Measurements from ENCODE around the gene TLK1.

The TLK1 gene

GRCh38 chr2:171004833-171005232, 155.9 kb downstream of the TLK1 start:
- Histone ChIP-seq H3K36me3 (ENCODE audit: insufficient read depth, low read length) (peaks cover 3% of the 10 kb centered on the region; the same call in 1 of the 2 replicates), H3K9me3 (ENCODE audit: control insufficient read depth, insufficient read depth, low read length) (no peaks in the 10 kb centered on the region), H3K9ac (ENCODE audit: low read depth, low read length) (no peak overlapping the region), H3K4me1 (ENCODE audit: insufficient read depth, low read length) (no peaks in the 10 kb centered on the region)

DNA sequence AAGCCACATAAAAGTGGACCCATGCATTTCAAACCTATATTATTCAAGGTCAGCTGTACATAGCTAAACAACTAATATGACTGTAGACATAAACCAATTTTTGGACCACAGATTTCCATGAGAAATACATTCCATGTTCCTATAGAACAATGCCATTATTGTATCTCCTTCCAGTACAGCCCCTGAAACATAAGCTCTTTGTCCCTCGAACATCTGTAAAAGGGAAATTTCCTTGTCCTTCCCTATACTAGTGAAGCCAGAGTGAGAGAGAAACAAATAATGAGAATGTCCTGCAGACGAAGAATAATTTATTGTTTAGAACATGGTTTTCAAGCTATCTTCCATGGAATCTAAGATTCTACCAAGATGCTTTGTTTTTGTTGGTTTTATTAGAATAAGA, 156.3 kb downstream of the TLK1 start:
- no peaks in the 10 kb centered on the region for H3K4me1 ChIP-seq (ENCODE audit: insufficient read depth, low read length)
- H3K36me3 ChIP-seq (ENCODE audit: insufficient read depth, low read length), result peaks cover 3% of the 10 kb centered on the region; the same call in 1 of the 2 replicates
- H3K9ac ChIP-seq (ENCODE audit: low read depth, low read length), result no peak overlapping the region
- H3K9me3 ChIP-seq (ENCODE audit: control insufficient read depth, insufficient read depth, low read length), result no peaks in the 10 kb centered on the region

GRCh38 chr2:170999654-171000053, 161.0 kb downstream of the TLK1 start:
- Histone ChIP-seq H3K9ac (ENCODE audit: low read depth, low read length) (no peak overlapping the region), H3K36me3 (ENCODE audit: insufficient read depth, low read length) (no peaks in the 10 kb centered on the region; the same call in 1 of the 2 replicates), H3K9me3 (ENCODE audit: control insufficient read depth, insufficient read depth, low read length) (no peaks in the 10 kb centered on the region)

DNA sequence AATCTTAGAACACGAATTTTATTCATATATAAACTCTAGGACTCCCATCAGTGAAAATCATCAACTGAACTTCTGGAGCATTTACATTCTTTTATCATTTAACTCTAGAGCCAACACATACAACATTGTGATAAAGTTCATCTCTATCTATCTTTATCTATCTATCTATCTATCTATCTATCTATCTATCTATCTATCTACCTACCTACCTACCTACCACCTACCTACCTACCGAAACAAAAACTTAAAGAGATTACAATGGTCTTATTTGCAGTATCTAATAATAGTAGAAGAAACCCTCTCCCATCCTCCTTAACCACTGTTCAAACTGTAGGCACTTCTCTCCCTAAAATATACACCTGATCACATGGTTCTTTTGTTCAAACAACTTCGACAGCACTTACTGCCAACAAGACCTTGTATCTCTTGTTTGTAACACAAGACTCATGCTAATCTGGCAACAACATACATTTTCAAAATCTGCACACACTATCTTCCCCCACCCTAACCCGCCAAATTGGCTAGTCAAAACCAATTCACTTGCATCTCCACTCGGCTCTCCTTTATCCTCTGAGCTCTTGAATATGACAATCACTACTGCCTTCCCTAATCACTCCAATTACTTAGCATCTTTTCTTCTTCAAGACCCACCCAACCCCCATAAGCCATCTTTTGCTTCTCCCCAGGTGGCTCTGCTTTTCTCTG, 162.6 kb downstream of the TLK1 start:
- Histone ChIP-seq H3K4me1 (ENCODE audit: insufficient read depth, low read length) (peaks cover 3% of the 10 kb centered on the region; the same call in 1 of the 2 replicates), H3K9ac (ENCODE audit: low read depth, low read length) (no peak overlapping the region), H3K36me3 (ENCODE audit: insufficient read depth, low read length) (no peaks in the 10 kb centered on the region; the same call in 1 of the 2 replicates), H3K9me3 (ENCODE audit: control insufficient read depth, insufficient read depth, low read length) (no peaks in the 10 kb centered on the region)

More at GRCh38 chr2:170999654-171000053, 161.0 kb downstream of the TLK1 start:
- H3K4me1 ChIP-seq (ENCODE audit: insufficient read depth, low read length), result peaks cover 3% of the 10 kb centered on the region; the same call in 1 of the 2 replicates

DNA sequence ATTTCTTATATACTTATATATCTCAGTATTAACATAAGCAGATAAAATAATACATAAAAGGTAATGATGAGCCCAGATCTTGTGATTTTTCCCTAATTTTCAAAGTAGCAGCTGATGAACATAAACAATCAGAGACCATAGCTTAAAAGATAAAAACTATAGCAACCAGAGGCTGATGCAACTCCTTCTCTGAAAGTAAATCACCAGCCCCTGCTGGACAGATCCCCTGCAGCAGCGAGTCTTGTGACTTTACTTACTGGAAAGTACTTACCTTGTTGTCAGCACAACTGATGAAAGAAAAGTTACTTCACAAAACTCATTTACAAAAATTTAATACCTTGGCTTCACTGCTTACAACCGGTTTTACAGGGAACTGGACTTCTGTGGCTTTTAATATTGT, 164.4 kb downstream of the TLK1 start:
- Histone ChIP-seq H3K9ac (ENCODE audit: low read depth, low read length) (no peak overlapping the region), H3K4me1 (ENCODE audit: insufficient read depth, low read length) (peaks cover 3% of the 10 kb centered on the region; the same call in 1 of the 2 replicates), H3K9me3 (ENCODE audit: control insufficient read depth, insufficient read depth, low read length) (no peaks in the 10 kb centered on the region), H3K36me3 (ENCODE audit: insufficient read depth, low read length) (no peaks in the 10 kb centered on the region; the same call in 1 of the 2 replicates)

DNA sequence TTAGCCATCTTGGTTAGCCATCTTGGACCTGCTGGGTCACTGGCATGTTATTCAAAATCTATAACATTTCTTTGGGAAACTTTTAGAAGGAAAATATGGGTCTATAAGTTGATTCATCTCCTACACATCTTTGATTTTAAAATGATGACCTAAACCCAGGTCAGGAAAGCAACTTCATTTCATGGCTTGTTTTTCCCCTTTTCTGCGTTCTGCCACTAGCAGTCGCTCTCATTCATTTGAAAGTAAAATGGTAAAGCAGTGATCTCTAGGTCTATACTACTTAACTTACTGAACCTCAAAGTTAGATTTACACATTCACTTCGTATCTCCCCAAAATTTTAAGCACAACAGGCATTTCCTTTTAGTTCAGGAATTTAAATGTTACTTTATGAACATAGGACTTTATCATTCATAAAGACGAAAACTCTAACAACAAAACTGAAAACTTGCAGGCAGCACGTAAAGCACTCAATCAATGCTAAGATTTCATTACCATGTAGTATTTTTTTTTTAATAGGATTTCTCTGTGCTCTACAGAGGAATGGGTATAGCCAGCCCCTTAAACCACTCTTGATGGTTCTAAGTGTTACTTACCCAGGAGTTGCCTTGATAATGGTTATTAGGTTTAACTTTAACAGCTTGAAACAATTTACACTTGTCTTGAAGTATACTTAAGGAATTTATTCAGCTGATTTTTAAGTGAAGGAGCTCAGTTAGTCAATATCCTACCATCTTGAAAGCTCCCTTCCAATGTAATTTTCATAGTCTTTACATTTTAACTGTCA, 169.1 kb downstream of the TLK1 start:
- no peaks in the 10 kb centered on the region for H3K36me3 ChIP-seq (ENCODE audit: insufficient read depth, low read length)
- no peak overlapping the region for H3K9ac ChIP-seq (ENCODE audit: low read depth, low read length)
- no peaks in the 10 kb centered on the region for H3K4me1 ChIP-seq (ENCODE audit: insufficient read depth, low read length)
- no peaks in the 10 kb centered on the region for H3K9me3 ChIP-seq (ENCODE audit: control insufficient read depth, insufficient read depth, low read length)

GRCh38 chr2:170986566-170987258, 174.0 kb downstream of the TLK1 start:
- no peaks in the 10 kb centered on the region for H3K9me3 ChIP-seq (ENCODE audit: control insufficient read depth, insufficient read depth, low read length)
- H3K4me1 ChIP-seq (ENCODE audit: insufficient read depth, low read length), result peaks cover 6% of the 10 kb centered on the region
- no peak overlapping the region for H3K9ac ChIP-seq (ENCODE audit: low read depth, low read length)
- H3K36me3 ChIP-seq (ENCODE audit: insufficient read depth, low read length), result no peaks in the 10 kb centered on the region

- Histone ChIP-seq H3K4me1 (ENCODE audit: insufficient read depth, low read length) (peaks cover 6% of the 10 kb centered on the region), H3K9me3 (ENCODE audit: control insufficient read depth, insufficient read depth, low read length) (no peaks in the 10 kb centered on the region), H3K36me3 (ENCODE audit: insufficient read depth, low read length) (no peaks in the 10 kb centered on the region), H3K9ac (ENCODE audit: low read depth, low read length) (no peak overlapping the region)
Measured at GRCh38 chr2:170985407-170985806, 175.3 kb downstream of the TLK1 start.

- H3K9ac ChIP-seq (ENCODE audit: low read depth, low read length), result no peak overlapping the region
- H3K4me1 ChIP-seq (ENCODE audit: insufficient read depth, low read length), result peaks cover 6% of the 10 kb centered on the region
- no peaks in the 10 kb centered on the region for H3K36me3 ChIP-seq (ENCODE audit: insufficient read depth, low read length)
- no peaks in the 10 kb centered on the region for H3K9me3 ChIP-seq (ENCODE audit: control insufficient read depth, insufficient read depth, low read length)
Measured at GRCh38 chr2:170984079-170984478, 176.6 kb downstream of the TLK1 start.

DNA sequence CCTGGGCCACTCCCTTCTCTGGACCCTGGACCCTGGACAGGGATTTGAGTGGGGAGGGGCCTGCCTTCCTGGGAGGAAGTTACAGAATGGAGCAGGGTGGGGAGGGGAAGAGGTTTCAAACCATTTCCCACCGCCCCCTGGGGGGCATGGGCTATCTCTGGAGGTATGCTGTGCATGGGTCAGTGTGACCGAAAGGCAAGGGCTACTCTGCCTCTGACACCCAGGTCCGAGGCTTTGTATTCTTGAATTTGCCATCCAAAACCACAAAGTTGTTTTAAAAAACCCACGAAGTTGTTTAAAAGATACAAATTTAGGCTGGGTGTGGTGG, 184.8 kb downstream of the TLK1 start:
- H3K9me3 ChIP-seq (ENCODE audit: control insufficient read depth, insufficient read depth, low read length), result no peaks in the 10 kb centered on the region
- H3K4me1 ChIP-seq (ENCODE audit: insufficient read depth, low read length), result peaks cover 5% of the 10 kb centered on the region; the same call in 1 of the 2 replicates
- no peaks in the 10 kb centered on the region for H3K36me3 ChIP-seq (ENCODE audit: insufficient read depth, low read length)
- H3K9ac ChIP-seq (ENCODE audit: low read depth, low read length), result no peak overlapping the region

GRCh38 chr2:170975127-170975942, 185.4 kb downstream of the TLK1 start:
- H3K4me1 ChIP-seq (ENCODE audit: insufficient read depth, low read length), result peaks cover 5% of the 10 kb centered on the region; the same call in 1 of the 2 replicates
- H3K9me3 ChIP-seq (ENCODE audit: control insufficient read depth, insufficient read depth, low read length), result no peaks in the 10 kb centered on the region
- no peaks in the 10 kb centered on the region for H3K36me3 ChIP-seq (ENCODE audit: insufficient read depth, low read length)
- no peak overlapping the region for H3K9ac ChIP-seq (ENCODE audit: low read depth, low read length)

GRCh38 chr2:170974304-170974993, 186.2 kb downstream of the TLK1 start:
- H3K4me1 ChIP-seq (ENCODE audit: insufficient read depth, low read length), result peaks cover 5% of the 10 kb centered on the region; the same call in 1 of the 2 replicates
- H3K9ac ChIP-seq (ENCODE audit: low read depth, low read length), result peak overlapping the region; percentile 69; the same call in 1 of the 2 replicates
- no peaks in the 10 kb centered on the region for H3K9me3 ChIP-seq (ENCODE audit: control insufficient read depth, insufficient read depth, low read length)

DNA sequence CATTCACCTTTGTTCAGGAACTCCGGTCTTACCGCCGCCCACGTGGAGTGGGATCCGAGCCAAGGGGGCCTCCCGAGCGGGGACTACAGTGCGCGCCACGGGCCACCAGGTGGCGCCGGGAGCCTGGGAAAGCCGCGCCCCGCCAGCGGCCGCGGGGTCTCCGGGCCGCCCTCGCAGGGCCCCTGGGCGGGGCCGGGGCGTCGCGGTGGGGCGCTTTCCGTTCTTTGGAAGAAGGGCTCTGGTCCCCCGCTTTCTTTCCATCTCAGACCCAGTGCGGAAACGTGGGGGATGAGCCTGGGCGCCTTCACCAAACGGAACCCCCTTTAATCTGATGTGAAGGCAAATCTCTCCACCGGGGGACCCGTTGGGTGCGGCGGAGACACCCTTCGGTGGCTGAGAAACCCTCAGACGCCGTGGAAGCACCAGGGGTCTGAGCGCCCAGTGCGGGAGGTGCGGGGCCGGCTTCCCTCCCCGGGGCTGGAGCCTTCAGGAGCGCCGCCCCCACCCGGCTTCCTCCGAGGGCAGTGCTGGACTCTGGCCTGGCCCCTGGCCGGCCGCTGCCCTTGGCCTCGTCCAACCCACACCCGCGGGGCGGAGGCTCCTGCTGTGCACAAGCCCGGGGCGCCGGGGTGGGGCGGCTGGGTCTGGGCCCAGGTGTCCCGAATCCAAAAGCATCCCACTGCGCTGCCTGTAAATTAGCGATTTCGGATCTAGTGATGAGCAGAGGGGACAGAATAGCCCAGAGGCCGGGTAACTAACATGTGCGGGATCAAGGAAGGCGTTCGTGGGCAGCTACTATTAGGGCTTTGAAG, 187.0 kb downstream of the TLK1 start:
- H3K9me3 ChIP-seq (ENCODE audit: control insufficient read depth, insufficient read depth, low read length), result no peaks in the 10 kb centered on the region
- peaks cover 5% of the 10 kb centered on the region; the same call in 1 of the 2 replicates for H3K4me1 ChIP-seq (ENCODE audit: insufficient read depth, low read length)
- peak overlapping the region; percentile 69; the same call in 1 of the 2 replicates for H3K9ac ChIP-seq (ENCODE audit: low read depth, low read length)
- H3K36me3 ChIP-seq (ENCODE audit: insufficient read depth, low read length), result no peaks in the 10 kb centered on the region

More at GRCh38 chr2:170974304-170974993, 186.2 kb downstream of the TLK1 start:
- no peaks in the 10 kb centered on the region for H3K36me3 ChIP-seq (ENCODE audit: insufficient read depth, low read length)

Measured in ES-I3 (cell line).